ENCODE results near the gene ASXL3.

The ASXL3 gene

DNA sequence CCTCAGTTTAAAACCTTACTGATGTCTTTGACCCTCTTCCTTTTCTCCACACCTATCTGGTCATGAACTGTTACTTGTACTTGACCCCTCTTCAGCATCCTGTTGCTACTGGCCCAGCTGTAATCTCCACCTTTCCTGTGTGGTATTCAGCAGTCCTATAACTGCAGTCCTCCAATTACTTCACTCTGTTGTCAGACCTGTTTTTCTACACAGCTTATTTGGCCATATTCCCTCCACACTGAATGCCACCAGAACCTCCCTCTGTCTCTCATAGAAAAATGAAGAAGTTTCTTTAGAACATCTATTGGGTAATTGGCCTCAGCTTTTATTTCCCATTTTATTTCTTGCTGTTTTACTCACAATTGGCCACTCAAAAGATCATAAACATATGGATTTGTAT, 155.4 kb downstream of the ASXL3 start:
- DNase-seq (ENCODE audit: low read depth) = no peak
- no peak overlapping the region for H3K4me3 ChIP-seq (ENCODE audit: control insufficient read depth, low read depth, low read length)
- TF ChIP-seq, protein P1, sequence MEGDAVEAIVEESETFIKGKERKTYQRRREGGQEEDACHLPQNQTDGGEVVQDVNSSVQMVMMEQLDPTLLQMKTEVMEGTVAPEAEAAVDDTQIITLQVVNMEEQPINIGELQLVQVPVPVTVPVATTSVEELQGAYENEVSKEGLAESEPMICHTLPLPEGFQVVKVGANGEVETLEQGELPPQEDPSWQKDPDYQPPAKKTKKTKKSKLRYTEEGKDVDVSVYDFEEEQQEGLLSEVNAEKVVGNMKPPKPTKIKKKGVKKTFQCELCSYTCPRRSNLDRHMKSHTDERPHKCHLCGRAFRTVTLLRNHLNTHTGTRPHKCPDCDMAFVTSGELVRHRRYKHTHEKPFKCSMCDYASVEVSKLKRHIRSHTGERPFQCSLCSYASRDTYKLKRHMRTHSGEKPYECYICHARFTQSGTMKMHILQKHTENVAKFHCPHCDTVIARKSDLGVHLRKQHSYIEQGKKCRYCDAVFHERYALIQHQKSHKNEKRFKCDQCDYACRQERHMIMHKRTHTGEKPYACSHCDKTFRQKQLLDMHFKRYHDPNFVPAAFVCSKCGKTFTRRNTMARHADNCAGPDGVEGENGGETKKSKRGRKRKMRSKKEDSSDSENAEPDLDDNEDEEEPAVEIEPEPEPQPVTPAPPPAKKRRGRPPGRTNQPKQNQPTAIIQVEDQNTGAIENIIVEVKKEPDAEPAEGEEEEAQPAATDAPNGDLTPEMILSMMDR (IDR thresholded peaks at IDR 0.05; ENCODE audit: control insufficient read depth, insufficient read depth, low read depth, low read length, missing control alignments) = no peak

DNA sequence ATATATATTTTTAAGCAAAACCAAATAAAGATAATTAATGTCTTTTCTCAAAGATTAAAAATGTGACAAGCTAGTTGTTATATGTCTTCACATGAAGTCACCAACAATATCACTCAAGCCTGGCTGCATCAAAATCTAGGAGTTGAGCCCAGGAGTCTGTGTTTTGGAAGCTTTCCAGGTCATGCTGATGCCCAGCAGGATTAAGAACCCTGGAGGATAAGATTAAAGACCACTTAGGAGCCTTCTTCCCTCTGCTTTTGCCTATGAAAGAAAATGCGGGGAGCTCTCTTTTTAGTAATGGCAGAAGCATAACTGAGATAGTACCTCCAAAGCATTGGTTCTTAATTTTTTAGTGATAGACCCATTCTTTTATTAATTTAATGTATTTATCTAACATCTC, 157.4 kb downstream of the ASXL3 start:
- TF ChIP-seq, protein P1 (IDR thresholded peaks at IDR 0.05; ENCODE audit: control insufficient read depth, insufficient read depth, low read depth, low read length, missing control alignments) = no peak
- no peak for DNase-seq (ENCODE audit: low read depth)
- H3K4me3 ChIP-seq (ENCODE audit: control insufficient read depth, low read depth, low read length) = no peak overlapping the region

DNA sequence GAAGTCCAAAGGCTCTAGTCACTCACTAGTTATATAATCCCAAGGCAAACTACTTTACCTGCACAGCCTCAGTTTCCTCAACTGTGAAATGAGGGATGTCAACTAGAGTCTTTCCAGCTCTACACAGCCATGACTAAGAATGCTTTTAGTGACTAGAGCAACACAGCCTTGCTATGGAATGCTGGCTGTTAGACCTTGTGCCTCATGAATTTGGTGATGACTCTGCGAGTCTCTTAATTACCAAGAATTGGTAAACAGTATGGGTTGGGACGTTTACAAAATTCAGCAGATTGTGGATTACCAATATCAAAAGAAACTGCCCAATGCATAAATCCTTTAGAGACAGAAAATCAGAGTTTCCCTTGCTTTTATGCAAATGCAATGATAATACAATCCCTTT, 163.7 kb downstream of the ASXL3 start:
- H3K4me3 ChIP-seq (ENCODE audit: control insufficient read depth, low read depth, low read length) = no peak overlapping the region
- no peak for DNase-seq (ENCODE audit: low read depth)
- TF ChIP-seq, protein P1 (IDR thresholded peaks at IDR 0.05; ENCODE audit: control insufficient read depth, insufficient read depth, low read depth, low read length, missing control alignments) = no peak

DNA sequence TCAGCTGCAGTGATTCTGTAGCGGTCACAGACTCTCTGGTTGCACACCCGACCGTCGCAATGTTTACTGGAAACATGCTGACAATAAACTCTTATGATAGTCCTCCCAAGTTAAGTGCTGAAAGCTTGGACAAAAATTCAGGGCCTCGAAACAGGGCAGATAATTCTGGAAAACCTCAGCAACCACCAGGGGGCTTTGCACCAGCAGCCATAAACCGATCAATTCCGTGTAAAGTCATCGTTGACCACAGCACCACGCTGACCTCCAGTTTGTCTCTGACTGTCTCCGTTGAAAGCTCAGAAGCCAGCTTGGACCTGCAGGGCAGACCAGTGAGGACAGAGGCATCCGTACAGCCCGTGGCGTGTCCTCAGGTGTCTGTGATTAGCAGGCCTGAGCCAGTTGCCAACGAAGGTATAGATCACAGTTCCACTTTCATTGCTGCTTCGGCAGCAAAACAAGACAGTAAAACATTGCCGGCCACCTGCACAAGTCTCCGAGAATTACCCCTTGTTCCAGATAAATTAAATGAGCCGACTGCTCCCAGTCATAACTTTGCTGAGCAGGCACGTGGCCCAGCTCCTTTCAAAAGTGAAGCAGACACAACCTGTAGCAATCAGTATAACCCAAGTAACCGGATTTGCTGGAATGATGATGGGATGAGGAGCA, 166.1 kb downstream of the ASXL3 start:
- TF ChIP-seq, protein P1 (IDR thresholded peaks at IDR 0.05; ENCODE audit: control insufficient read depth, insufficient read depth, low read depth, low read length, missing control alignments) = no peak
- DNase-seq (ENCODE audit: low read depth) = no peak
- no peak overlapping the region for H3K4me3 ChIP-seq (ENCODE audit: control insufficient read depth, low read depth, low read length)

DNA sequence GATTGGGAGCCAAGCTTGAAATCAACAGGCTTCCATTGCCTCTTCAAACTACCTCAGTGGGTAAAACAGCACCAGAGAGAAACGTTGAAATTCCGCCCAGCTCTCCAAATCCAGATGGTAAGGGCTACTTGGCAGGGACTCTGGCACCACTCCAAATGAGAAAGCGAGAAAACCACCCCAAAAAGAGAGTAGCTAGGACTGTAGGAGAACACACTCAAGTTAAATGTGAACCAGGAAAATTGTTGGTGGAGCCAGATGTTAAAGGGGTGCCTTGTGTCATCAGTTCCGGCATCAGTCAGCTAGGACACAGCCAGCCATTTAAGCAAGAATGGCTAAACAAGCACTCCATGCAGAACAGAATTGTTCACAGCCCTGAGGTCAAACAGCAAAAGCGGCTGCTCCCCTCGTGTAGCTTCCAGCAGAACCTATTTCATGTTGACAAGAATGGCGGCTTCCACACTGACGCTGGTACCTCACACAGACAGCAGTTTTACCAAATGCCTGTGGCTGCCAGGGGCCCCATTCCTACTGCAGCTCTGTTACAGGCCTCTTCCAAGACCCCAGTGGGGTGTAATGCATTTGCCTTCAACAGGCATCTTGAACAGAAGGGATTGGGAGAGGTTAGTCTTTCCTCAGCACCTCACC, 167.3 kb downstream of the ASXL3 start:
- DNase-seq (ENCODE audit: low read depth) = no peak
- TF ChIP-seq, protein P1 (IDR thresholded peaks at IDR 0.05; ENCODE audit: control insufficient read depth, insufficient read depth, low read depth, low read length, missing control alignments) = no peak
- H3K4me3 ChIP-seq (ENCODE audit: control insufficient read depth, low read depth, low read length) = no peak overlapping the region

DNA sequence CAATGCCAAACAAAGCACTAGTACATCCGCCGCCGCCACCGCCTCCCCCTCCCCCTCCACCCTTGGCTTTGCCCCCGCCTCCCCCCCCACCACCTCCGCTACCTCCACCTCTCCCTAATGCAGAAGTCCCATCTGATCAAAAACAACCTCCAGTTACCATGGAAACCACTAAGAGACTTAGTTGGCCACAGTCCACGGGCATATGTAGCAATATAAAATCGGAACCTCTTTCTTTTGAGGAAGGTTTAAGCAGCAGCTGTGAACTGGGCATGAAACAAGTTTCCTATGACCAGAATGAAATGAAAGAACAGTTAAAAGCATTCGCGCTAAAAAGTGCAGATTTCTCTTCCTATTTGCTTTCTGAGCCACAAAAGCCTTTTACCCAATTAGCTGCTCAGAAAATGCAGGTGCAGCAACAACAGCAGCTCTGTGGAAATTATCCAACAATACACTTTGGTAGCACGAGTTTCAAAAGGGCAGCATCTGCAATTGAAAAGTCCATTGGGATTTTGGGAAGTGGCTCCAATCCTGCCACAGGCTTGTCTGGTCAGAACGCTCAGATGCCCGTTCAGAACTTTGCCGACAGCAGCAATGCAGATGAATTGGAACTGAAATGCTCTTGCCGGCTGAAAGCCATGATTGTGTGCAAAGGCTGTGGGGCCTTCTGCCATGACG, 168.0 kb downstream of the ASXL3 start:
- TF ChIP-seq, protein P1 (IDR thresholded peaks at IDR 0.05; ENCODE audit: control insufficient read depth, insufficient read depth, low read depth, low read length, missing control alignments) = no peak
- no peak for DNase-seq (ENCODE audit: low read depth)
- H3K4me3 ChIP-seq (ENCODE audit: control insufficient read depth, low read depth, low read length) = no peak overlapping the region
